NCI-H345 treated with DMSO at 0.1 percent for 48 hours (cell line): ENCODE measurements around the gene FAAH.

Experiments
- DNase-seq: peaks from one replicate; lab custom pipeline; 2025; ENCODE audit not compliant: unreplicated experiment; lab: John Stamatoyannopoulos, UW

FAAH gene

DNA sequence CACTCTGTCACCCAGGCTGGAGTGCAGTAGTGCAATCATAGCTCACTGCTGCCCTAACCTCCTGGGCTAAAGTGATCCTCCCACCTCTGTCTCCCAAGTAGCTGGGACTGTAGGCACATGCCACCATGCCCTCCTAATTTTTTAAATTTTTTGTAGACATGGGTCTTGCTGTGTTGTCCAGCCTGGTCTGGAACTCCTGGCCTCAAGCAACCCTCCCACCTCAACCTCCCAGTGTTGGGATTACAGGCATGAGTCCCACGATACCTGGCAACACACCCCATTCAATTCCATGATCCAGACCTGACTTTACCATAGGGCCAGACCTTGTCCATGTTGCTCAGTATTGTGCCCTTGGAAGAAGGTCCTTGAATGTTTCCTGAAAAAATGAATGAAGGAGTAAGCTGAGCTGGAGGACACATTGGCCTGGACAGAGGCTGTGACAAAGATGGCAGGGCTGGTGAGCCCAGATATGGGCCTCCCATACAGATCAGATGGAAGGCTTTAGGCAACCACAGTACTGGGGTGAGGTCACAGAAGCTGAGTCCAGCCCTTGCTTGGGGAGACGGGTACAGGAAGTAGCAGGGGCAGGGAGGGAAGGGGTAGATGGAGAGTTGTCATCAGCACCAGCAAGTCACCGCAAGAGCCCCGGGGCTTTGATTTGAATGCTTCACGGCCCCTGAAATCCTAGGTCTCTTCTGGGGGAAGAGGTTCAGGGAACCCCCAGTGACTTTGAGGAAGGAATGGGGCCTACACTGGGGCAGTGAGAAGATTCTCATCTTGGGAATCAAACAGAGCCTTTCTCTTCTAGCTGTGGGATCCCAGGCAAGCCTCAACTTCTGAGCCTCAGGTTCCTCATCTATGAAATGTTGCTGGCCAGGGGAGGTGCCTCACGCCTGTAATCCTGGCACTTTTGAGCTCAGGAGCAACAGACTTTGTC, 55.4 kb downstream of the FAAH start:
- DNase-seq: no peak

DNA sequence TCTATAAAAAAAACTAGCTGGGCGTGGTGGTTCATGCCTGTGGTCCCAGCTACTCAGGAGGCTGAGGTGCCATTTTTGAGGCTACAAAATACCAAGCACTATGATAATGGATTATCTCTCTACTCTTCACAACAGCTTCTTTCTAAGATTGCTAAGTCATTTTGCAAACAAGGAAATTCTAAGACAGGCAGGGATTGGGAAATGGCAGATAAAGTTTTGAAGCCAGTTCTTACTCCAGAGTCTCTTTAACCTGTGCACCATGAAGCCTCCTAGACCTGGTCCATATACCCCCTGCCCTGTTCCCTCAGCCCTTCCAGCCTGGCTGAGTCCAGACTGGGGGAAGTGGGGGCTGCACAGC, 56.0 kb downstream of the FAAH start:
- DNase-seq: no peak

DNA sequence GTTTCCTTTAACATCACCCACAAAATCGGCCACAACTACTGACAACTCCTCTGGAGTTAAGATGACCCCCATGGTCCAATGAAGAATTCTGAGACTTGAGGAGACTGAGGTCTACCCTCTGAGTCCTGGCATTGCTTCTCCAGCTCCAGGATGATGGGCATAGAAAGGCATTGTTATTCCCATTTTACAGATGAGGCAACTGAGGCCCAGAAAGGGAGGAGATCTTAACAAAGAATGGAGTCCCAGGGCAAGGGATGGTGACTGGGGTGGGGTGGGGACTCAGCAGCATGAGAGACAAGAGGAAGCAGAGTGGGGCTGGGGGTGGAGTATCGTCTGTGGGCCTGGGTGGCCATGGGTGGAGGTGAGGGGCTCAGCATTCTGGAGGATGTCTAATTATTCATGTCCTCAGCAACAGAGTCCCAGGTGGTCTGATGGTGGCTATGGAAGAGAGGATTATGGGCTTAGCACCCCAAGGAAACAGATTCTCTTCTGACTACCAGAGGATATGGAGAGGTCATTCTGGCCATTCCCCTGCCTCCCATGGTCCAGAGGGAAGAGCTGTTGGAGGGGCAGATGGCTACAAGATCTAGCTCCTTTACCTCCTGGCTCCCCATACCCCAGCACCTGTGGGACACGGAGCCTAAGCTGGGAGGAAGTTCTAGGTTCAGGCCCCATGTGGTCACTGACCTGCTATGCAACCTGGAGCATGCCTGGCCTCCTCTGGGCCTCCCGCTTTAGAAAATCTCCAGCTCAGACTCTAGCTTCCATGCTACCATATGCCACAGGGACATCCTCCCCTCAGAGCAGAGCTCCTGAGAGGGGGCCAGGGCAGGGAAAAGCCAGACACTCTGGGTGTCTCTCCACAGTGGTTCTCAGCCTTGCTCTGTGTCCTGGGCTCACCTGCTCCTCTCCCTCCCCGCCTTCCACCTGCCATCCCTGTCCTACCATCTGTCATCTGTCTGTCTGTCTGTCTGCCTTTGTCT, 58.1 kb downstream of the FAAH start:
- no peak for DNase-seq

DNA sequence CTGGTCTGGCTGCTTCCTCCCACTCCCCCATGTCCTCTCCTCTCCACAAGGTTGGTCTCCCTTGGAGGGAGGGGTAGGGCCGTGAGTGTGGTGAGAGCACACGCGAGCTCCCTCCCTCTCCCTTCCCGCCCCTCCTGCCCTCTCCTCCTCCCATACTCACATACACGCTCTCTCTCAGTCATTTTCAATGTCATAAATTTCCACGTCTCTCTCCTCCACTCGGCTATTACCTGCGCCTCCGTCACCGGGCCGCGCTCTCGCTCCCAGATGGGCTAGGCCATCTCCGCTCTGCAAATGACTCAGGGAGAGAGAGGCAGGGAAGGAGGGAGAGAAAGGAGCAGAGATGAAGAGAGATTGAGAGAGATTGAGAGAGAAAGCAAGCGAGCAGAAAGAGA, 58.8 kb downstream of the FAAH start:
- no peak for DNase-seq

DNA sequence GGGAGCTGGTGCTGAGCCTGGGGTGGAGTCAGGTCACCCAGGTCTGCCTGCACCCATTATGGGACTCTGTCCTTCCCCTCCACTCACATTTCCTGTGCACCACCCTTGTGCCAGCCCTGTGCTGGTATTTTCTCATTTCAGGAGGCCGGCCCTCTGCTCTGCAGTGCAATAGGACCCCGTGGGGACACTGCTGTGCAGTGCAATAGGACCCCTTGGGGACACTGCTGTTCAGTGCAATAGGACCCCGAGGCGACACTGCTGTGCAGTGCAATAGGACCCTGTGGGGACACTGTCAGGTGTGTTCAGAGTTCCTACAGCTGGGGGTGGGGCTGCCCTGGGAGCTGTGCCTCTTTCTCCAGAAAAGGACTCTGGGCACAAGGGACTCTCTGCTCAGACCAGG, 59.3 kb downstream of the FAAH start:
- DNase-seq: no peak

DNA sequence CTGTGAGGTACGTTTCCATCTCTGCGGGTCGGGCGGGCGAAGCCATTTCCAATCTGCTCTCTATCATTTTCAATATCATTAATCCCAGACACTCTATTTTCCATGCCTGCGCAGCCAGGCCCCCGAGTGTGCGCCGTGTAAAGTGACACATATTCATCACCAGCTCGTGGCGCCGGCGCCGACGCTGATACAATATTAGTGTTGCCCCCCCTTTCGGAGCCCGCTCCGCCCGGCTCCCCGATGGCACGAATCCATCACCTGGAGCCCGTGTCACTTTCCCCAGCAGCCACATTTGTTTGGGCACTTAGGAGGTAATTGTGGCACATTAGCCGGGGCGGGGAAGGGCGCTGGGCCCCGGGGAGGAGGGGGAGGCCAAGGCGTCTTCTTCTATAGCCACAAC, 61.8 kb downstream of the FAAH start:
- no peak for DNase-seq

DNA sequence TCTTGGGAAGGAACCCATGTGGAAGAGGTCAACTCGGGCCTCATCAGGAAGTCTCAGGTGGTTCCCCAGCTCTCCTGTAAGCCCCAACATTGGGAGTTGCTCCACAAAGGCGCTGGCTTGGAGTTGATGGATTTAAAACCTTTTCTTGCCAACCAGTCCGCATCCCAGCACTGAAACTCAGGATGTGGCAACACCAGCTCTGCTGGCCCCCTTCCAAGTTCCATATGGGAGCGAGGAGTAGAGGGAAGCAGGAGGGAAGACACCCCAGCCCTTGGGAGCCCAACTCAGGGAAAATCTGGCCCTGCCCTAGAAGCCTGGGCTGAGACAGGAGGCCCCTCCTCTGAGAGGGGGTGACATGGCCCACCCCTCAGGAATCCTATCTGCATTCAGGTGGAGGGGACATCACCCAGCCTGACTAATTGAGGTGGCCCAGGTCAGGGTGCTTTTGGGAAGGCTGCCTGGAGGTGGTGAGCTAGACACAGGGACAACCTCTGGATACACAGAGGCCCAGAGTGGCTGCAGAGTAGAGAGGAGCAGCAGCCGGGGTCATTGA, 62.4 kb downstream of the FAAH start:
- DNase-seq: no peak

DNA sequence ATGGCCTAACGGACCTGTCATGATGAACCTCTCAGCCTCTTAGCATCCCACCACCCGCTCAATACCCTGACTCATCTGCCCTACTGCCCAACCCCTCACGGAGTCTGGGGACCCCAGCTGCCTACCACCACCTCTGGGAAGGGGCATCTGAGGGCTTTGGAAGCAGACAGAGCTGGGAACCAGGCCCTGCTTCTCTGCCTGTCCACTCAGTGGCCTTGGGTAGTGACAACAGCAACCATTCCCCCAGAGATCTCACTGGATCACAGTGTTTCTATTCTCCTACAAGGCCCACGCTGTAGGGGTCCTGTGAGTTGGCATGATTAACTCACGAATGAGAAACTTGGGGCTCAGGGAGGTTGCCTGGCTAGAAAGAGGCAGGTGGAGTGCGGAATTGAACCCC, 63.1 kb downstream of the FAAH start:
- no peak for DNase-seq

DNA sequence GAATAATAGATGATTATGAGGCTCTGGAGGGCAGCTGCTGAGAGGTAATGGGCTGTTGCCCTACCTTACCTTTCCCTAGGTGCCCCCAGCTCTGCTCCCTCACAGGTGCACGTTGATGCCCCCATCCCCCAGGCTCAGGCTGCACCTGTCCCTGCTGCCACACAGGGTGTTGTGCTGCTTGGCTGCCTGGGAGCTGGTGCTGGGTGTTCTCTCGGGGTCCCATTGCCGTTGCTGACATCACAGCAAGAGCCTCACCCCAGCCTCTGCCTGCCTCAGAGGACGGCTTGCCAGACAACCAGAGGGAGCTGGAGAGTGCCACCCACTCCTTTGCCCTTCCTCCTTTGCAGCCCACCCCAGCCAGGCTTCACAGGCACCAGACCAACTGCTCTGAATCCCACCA, 64.1 kb downstream of the FAAH start:
- DNase-seq: no peak

DNA sequence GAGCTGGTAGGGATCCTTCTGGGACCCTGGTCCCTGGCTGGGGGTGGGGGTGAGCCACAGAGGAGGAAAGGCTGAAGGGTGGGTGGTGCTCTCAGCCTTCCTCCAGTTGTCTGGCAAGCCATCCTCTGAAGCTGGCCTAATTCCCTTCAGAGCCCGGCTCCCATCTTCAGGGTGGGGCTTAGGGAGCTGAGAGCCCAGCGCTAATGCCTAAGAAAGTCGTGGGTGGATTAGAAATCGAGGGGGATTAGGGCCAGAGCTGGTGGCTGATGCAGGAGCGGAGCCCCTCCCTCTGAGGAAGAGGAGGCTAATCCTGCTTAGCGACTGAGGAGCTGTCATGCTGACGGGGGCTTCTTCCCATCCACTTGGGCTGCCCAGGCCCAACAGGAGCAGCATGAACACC, 64.7 kb downstream of the FAAH start:
- no peak for DNase-seq

DNA sequence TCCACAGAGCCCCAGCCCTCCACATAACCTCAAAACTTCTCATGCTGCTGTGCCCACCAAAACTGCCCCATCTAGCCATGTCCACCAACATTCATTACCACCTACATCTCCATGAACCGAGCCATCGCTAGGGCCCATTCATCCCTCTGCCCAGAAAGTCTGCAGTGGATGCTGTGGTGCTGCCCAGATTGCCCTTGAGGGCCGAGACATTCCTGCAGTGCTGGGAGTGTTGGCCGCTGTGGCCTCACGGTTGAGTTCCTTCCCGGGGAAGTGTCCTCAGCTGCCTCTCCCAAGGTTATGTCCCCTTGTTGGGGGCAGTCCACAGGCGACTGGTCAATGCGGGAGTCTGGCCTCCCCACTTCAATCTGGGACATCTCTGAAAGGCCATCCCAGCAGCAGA, 65.2 kb downstream of the FAAH start:
- DNase-seq: no peak

DNA sequence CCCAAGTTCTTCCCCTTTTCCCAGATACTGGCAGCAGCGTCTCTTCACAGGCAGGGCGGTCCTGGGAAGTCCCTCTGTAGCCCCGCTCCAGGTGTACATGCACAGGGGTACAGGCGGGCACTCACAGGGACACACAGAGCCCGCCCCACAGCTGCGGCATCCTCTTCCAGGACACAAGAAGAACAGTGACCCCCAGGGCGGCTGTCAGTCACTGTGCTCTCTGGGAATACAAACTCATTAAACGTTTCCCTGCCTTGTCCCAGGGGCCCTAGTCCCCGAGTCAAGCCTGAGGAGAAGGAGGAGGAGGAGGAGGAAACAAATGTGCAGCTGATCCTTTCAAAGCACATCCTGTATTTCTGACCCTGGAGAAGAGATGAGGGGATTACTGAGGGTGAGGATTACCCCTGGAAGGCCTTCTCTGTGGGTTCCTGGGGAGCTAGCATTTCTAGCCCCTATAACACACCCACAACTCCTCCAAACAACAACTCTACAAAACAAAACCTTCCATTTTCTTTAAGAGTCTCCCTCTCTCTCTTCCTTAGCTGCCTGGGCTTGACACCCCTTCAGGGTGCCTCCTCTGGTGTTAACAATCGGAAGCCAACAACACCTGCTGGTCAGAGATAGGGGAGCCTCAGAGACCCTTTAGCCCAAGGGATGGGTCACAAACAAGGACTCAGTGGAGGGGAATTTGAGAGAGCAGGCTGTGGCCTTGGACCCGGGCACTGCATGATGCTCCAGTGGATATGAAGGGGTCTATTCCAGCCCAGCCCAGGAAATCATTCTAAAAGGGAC, 67.1 kb downstream of the FAAH start:
- no peak for DNase-seq

DNA sequence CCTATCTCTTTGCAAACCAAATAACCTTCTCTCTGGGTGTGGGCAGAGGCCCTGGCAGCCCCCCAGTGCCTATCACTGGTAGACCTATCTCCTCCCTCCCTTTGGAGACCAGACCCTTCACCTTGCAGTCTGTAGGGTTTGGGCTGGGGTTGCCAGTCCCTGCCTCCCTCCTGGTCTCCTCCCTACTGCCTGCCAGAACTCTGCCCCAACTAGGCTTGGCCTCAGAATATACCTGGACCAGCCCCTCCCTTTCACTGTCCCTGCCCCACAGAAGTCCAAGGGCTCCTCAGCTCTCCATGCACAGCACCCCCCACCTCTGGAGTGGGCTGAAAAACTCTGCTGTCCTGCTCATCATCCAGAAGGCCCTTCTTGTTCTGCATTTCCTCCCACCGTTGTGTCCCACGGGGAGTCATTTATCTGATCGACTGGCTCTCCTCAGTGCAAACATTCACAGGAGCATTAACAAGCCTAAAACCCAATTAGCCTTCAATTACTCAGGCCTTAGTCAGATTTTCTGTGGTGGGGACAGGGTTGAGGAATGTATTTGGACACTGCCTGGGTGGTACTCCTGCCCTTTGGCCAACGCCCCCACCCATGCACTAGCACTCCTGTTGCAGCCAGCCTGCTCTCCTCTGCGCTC, 67.8 kb downstream of the FAAH start:
- DNase-seq: no peak
